Adrenal gland (tissue), 5 donors: ENCODE measurements around the gene ADGRD2.

Experiments
- POLR2A ChIP-seq, 2 donors: fragments of 450-650 bp; IDR thresholded peaks; one replicate each; pipeline ENCODE4 v1.6.1; 2017; ENCODE audit warnings: antibody characterized with exemption in 2 of 2, mild to moderate bottlenecking in 2 of 2, moderate library complexity in 1 of 2
- TF ChIP-seq, protein P1 (sequence below), 6 experiments: fragments of 450-650 bp in 4 of 6; fragments of 200-600 bp in 2 of 6; sonication (generic) in 1 of 6; IDR thresholded peaks; 1 replicate in 5 of 6; 2 replicates in 1 of 6; pipeline versions ENCODE4 v1.5.1 to v1.8.0; 2016 to 2021; ENCODE audit warnings: antibody characterized with exemption in 6 of 6, mild to moderate bottlenecking in 2 of 6, moderate library complexity in 1 of 6
- donor health status: DM: no; HTN: no; CAD: no.

DNA sequence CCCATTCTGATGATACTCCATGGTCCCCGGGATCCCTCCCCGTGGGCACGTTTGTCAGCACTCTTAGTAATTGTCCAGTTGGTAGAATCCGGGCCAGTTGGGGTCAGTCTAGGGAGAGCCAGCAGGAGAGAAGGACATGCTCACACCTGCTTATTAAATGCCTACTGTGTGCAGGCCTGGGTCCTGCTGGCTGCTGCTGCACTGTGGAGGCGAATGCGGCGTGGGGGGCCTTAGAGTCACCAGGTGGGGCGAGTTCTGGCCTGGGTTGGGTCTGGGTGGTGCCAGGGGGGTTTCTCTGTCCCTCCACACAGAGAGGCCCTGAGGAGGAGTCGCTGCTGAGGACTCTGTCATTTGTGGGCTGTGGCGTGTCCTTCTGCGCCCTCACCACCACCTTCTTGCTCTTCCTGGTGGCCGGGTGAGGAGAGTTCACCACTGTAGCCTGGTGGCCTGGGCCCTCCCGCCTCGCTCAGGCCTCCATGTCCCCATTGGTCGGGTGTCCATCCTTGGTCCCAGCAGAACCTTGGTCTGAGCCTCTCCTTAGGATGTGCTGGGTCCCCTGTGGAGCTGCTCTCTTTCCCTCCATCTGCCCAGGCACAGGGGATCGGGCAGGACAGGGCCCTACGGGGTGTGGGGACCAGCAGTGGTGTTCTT lies 17.3 kb downstream of the ADGRD2 start:
- TF ChIP-seq, protein P1, sequence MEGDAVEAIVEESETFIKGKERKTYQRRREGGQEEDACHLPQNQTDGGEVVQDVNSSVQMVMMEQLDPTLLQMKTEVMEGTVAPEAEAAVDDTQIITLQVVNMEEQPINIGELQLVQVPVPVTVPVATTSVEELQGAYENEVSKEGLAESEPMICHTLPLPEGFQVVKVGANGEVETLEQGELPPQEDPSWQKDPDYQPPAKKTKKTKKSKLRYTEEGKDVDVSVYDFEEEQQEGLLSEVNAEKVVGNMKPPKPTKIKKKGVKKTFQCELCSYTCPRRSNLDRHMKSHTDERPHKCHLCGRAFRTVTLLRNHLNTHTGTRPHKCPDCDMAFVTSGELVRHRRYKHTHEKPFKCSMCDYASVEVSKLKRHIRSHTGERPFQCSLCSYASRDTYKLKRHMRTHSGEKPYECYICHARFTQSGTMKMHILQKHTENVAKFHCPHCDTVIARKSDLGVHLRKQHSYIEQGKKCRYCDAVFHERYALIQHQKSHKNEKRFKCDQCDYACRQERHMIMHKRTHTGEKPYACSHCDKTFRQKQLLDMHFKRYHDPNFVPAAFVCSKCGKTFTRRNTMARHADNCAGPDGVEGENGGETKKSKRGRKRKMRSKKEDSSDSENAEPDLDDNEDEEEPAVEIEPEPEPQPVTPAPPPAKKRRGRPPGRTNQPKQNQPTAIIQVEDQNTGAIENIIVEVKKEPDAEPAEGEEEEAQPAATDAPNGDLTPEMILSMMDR (IDR thresholded peaks at IDR 0.05) = no peak
- no peak for TF ChIP-seq POLR2A (IDR thresholded peaks at IDR 0.05)
